ENCODE data around the gene URGCP.
A peak's percentile ranks its signal among the peaks of the same experiment; 100 is the strongest.
"Not testable (repeated sequence)": the region's sequence is repeated elsewhere in the genome, so short reads cannot be mapped to it uniquely, and the experiment has no call there.

The URGCP gene

DNA sequence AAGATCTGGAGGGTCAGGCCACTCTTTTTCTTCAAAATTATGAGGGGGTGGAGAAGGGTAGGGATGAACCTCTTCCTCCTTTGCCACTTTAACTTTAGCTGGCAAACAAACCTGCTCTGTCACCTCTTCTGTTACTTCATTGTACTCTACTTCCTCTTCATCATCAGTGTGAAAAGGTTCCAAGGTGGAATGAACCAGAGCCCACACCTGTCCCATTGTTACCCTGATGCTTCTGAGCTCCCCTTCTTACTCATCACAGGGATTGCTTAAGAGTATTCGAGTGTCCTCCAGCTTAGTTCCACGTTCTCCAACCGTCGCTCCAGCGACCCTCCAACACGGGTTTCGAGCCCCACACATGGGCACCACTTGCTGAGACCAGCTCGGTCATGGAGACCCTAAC lies 42.3 kb downstream of the URGCP start:
- H3K27ac Mint-ChIP-seq, result no peak overlapping the region

DNA sequence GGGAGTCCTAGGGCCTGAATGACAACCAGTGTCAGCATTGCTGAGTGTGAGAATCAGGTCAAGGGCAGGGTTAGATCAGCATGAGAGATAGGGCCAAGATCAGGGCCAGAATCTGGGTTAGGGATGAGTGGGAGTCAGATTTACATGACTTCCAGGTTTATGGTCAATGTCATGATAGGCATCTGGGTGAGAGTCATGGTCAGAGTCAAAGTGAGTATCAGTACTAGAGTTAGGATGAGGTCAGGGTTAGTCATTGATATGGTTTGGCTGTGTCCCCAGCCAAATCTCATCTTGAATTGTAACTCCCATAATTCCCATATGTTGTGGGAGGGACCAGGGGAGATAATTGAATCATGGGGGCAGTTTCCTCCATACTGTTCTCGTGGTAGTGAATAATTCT lies 49.4 kb downstream of the URGCP start:
- H3K9me3 Mint-ChIP-seq, result no peaks in the 10 kb centered on the region
- no peaks in the 10 kb centered on the region for H3K4me1 Mint-ChIP-seq (ENCODE audit: low read depth in 2 of 2)
- no peaks in the 10 kb centered on the region for H3K36me3 Mint-ChIP-seq (ENCODE audit: insufficient read depth)
- H3K27me3 Mint-ChIP-seq, result no peaks in the 10 kb centered on the region
- no peak overlapping the region for H3K4me3 Mint-ChIP-seq
- DNase-seq (no peak), ATAC-seq (replicated peaks) (no peak)
- H3K27ac Mint-ChIP-seq, result no peak overlapping the region

More for the DNA sequence above, 42.3 kb downstream of the URGCP start:
- DNase-seq, result no peak
- Mint-ChIP-seq H3K4me3 (no peak overlapping the region), H3K27me3 (no peaks in the 10 kb centered on the region), H3K4me1 (ENCODE audit: low read depth in 2 of 2) (peaks cover 6 to 7% of the 10 kb centered on the region in 2 donors), H3K36me3 (ENCODE audit: insufficient read depth) (peaks cover 32% of the 10 kb centered on the region), H3K9me3 (no peaks in the 10 kb centered on the region)
- no peak for ATAC-seq (replicated peaks)

DNA sequence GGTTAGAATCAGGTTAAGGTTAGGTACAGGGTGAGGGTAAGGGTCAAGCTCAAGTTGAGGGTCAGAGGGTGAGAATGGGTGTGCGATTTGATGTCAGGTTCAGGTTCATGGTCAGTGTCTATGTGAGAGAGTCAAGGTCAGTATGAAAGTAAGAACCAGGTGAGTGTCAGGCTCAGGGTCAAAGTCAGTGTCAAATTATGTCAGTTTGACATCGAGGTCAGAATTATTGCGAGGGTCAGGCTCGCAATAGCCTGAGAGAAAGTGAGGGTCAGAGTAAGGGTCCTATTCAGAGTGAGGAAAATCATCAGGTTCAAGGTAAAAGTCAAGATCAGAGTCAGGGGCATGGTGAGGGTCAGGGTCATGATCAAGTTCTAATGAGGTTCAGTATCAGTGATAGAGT lies 50.1 kb downstream of the URGCP start:
- no peaks in the 10 kb centered on the region for H3K36me3 Mint-ChIP-seq (ENCODE audit: insufficient read depth)
- H3K4me1 Mint-ChIP-seq (ENCODE audit: low read depth in 2 of 2), result no peaks in the 10 kb centered on the region
- DNase-seq (no peak), ATAC-seq (replicated peaks) (no peak)
- no peak overlapping the region for H3K27ac Mint-ChIP-seq
- no peak overlapping the region for H3K4me3 Mint-ChIP-seq
- H3K9me3 Mint-ChIP-seq, result no peaks in the 10 kb centered on the region
- no peaks in the 10 kb centered on the region for H3K27me3 Mint-ChIP-seq

DNA sequence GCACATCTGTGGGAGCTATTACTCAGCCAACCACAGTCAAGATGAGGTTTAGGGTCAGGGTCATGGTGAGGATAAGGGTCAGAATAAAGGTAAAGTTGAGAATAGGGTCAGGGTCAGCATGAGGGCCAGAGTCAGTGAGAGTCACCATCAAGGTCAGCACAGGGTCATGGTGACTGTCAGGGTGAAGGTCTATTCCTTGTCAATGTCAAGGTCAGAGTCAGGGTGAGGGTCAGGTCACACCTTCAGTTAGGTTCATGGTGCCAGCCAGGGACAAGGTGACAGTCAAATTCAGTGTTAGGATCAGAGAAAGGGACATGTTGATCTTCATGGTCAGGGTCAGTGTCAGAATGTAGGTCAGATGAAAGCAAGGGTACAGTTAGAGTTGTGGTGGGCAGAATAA lies 51.2 kb downstream of the URGCP start:
- no peaks in the 10 kb centered on the region for H3K27me3 Mint-ChIP-seq
- peaks cover 0 to under 1% of the 10 kb centered on the region in 2 donors for H3K4me1 Mint-ChIP-seq (ENCODE audit: low read depth in 2 of 2)
- no peak overlapping the region for H3K27ac Mint-ChIP-seq
- DNase-seq (no peak), ATAC-seq (replicated peaks) (no peak)
- no peaks in the 10 kb centered on the region for H3K36me3 Mint-ChIP-seq (ENCODE audit: insufficient read depth)
- H3K4me3 Mint-ChIP-seq, result no peak overlapping the region
- H3K9me3 Mint-ChIP-seq, result no peaks in the 10 kb centered on the region

DNA sequence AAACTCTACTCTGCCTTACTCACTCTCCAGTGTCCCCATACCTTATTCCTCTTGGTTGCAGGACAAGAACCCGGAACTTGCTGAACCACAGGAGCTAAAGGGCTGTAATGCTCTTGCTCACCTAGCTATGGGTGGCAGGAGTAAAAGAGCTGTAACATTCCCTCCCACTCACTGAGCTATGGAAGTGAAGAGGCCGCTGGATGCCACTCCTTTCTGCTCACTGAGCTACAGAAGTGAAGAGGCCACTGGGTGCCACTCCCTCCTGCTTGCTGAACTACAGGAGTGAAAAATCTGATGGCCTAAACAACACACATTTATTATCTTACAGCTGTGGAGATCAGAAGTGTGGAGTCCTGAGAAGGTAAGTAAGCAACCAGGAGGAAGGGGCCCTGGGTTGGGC lies 54.6 kb downstream of the URGCP start:
- Mint-ChIP-seq H3K36me3 (ENCODE audit: insufficient read depth) (no peaks in the 10 kb centered on the region), H3K27me3 (no peaks in the 10 kb centered on the region), H3K27ac (no peak overlapping the region), H3K9me3 (no peaks in the 10 kb centered on the region), H3K4me1 (ENCODE audit: low read depth in 2 of 2) (peaks cover 0 to 5% of the 10 kb centered on the region in 2 donors), H3K4me3 (no peak overlapping the region)
- ATAC-seq (replicated peaks) (no peak), DNase-seq (no peak)

DNA sequence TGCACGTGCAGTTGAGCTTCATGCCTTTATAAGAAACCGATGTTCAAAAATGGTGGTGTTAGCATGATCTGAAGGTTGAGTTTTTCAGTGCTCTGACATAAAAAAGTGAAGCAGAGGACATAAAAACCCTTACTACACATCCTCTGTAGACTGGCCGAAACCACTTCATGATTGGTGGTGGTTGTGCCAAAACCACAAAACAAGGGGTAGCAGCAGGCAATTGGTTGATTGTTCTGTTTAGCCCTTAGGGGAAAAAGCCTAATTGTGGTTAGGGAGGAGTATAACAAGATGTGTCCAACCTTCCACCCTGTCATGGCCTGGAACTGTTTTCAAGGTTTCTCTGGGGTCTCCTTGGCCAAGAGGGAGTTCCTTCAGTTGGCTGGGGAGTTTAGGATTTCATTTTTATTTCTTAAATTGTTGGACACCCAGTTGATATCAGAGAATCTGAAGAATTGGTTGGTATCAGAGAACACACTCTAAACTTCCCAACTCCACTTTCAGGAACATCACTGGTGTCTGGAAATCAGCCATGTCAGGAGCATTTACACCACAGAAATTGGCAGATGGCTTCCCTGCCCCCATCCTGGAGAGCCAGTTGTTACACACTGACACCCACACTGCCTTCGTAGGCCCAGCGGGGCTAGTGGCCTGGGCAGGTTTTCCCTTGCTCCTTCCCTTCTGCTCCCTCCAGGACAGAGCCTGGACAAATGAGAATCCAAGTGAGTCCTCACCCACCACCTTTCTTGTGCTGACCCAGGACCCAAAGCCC lies 55.9 kb downstream of the URGCP start:
- Mint-ChIP-seq H3K4me1 (ENCODE audit: low read depth in 2 of 2) (peaks cover 0 to 5% of the 10 kb centered on the region in 2 donors), H3K36me3 (ENCODE audit: insufficient read depth) (no peaks in the 10 kb centered on the region), H3K27me3 (peaks cover 0 to 6% of the 10 kb centered on the region in 2 donors), H3K4me3 (no peak overlapping the region), H3K27ac (no peak overlapping the region), H3K9me3 (no peaks in the 10 kb centered on the region)
- DNase-seq, result no peak
- ATAC-seq (replicated peaks), result no peak

DNA sequence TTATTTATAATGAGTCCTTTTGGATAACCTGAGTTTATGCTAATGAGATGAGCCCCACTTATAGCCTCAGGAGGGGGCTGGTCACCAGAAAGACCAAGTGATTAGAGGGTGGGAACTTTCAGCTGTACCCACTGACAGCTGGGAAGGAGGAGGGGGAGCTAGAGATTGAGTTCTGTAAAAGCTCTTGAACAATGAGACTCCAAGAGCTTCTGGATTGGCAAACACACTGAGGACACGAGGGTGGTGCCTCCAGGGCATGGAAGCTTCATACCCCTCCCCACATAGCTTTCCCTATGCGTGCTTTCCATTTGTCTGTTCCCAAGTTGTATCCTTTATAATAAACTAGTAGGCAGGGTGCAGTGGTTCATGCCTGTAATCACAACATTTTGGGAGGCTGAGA lies 57.3 kb downstream of the URGCP start:
- ATAC-seq (replicated peaks) (no peak), DNase-seq (no peak)
- Mint-ChIP-seq H3K4me3 (no peak overlapping the region), H3K4me1 (ENCODE audit: low read depth in 2 of 2) (peaks cover 0 to 5% of the 10 kb centered on the region in 2 donors), H3K9me3 (no peaks in the 10 kb centered on the region), H3K36me3 (ENCODE audit: insufficient read depth) (no peaks in the 10 kb centered on the region), H3K27me3 (peaks cover 0 to 7% of the 10 kb centered on the region in 2 donors), H3K27ac (no peak overlapping the region)

DNA sequence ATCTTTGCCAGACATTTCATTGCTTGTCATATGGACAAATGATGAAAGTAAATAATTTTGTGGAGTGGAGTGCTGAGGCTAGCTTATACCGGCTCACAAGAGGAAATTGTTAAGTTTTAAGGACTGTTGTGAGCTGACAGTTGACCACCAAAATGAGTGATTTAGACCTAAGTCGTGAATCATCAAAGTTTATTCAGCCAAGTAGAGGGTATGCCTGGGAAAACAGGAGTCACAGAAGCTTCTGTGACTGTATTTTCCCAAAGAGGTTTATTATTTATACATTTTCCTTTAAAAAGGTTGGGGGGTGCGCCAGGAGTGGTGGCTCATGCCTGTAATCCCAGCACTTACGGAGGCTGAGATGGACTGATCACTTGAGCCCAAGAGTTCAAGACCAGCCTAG lies 58.9 kb downstream of the URGCP start:
- H3K9me3 Mint-ChIP-seq, result no peaks in the 10 kb centered on the region
- peaks cover 0 to 7% of the 10 kb centered on the region in 2 donors for H3K27me3 Mint-ChIP-seq
- peaks cover 0 to 5% of the 10 kb centered on the region in 2 donors for H3K4me1 Mint-ChIP-seq (ENCODE audit: low read depth in 2 of 2)
- no peak overlapping the region for H3K27ac Mint-ChIP-seq
- H3K4me3 Mint-ChIP-seq, result no peak overlapping the region
- DNase-seq, result no peak
- ATAC-seq (replicated peaks), result no peak
- no peaks in the 10 kb centered on the region for H3K36me3 Mint-ChIP-seq (ENCODE audit: insufficient read depth)

DNA sequence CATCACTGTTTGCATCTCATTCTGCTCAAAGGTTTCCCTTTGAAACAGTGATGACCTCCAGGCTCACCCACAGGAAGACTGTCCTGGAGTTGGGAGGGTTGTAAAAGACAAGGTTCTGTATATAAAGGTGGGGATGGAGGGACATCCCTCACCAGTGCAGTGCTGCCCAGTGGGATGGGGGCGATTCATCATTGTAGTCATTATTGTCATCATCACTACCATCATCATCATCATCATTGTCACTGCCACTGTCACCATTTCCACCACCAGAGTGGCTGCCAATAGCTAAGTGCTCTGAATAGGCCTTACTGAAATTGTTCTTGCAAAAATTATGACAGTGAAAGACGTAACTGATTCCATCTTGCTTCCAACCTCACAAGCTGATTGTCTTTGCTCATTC lies 61.7 kb downstream of the URGCP start:
- no peaks in the 10 kb centered on the region for H3K9me3 Mint-ChIP-seq
- no peaks in the 10 kb centered on the region for H3K36me3 Mint-ChIP-seq (ENCODE audit: insufficient read depth)
- no peak for DNase-seq
- H3K4me1 Mint-ChIP-seq (ENCODE audit: low read depth in 2 of 2), result no peaks in the 10 kb centered on the region
- no peak overlapping the region for H3K4me3 Mint-ChIP-seq
- H3K27ac Mint-ChIP-seq, result no peak overlapping the region
- no peak for ATAC-seq (replicated peaks)
- peaks cover 0 to 7% of the 10 kb centered on the region in 2 donors for H3K27me3 Mint-ChIP-seq

DNA sequence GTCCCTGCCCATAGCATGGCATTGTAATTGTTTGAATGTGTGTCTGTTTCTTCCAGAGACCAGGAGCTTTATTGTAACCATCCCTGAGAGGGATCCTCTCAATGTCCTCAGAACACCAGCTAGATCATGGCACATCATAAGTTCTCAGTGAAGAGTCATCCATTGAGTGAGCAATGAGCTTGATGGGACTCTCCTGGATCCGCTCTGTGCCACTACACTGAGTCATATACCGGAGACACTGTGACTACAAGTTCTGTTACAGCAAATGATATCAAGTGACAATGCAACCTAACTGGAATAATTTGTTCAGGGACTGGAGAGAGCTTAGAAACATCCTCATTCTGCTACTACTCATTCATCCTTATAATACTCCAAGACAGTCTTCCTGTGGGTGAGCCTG lies 62.1 kb downstream of the URGCP start:
- no peak overlapping the region for H3K27ac Mint-ChIP-seq
- DNase-seq (no peak), ATAC-seq (replicated peaks) (no peak)
- H3K36me3 Mint-ChIP-seq (ENCODE audit: insufficient read depth), result no peaks in the 10 kb centered on the region
- peaks cover 0 to 7% of the 10 kb centered on the region in 2 donors for H3K27me3 Mint-ChIP-seq
- no peaks in the 10 kb centered on the region for H3K9me3 Mint-ChIP-seq
- H3K4me1 Mint-ChIP-seq (ENCODE audit: low read depth in 2 of 2), result no peaks in the 10 kb centered on the region
- no peak overlapping the region for H3K4me3 Mint-ChIP-seq

DNA sequence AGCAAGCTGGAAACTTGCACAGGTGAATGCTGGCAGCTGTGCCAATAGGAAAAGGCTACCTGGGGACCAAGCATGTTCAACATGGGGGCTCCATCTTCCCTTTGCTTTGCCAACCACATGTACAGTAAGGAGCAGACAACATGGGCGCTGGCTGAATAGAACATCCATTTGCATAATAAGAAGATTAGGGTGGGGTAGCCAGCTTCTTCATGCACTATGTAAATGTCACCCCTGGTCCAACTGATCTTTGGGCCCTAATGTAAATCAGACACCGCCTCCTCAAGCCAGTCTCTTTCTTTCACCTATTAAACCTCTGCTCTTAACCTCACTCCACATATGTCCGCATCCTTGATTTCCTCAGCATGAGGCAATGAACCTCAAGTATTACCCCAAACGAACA lies 63.1 kb downstream of the URGCP start:
- Mint-ChIP-seq H3K4me1 (ENCODE audit: low read depth in 2 of 2) (no peaks in the 10 kb centered on the region), H3K9me3 (no peaks in the 10 kb centered on the region), H3K4me3 (no peak overlapping the region), H3K36me3 (ENCODE audit: insufficient read depth) (no peaks in the 10 kb centered on the region), H3K27ac (no peak overlapping the region), H3K27me3 (peaks cover 0 to 7% of the 10 kb centered on the region in 2 donors)
- DNase-seq (no peak), ATAC-seq (replicated peaks) (no peak)

DNA sequence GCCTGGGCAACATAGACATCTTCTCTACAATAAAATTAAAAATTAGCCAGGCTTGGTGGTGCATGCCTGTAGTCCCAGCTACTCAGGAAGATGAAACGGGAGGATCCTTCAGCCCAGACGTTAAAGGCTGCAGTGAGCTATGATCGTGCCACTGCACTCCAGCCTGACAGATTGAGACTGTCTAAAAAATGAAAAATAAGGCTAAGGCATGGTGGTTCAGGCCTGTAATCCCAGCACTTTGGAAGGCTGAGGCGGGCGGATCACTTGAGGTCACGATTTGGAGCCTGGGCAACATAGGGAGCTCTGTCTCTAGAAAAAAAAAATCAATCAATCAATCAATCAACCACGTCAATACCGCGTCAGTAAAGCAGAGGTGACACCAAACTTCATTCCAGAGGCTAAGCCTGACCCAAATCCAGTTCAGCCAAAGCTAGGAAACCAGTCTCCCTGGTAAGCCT lies 68.2 kb downstream of the URGCP start:
- no peak for DNase-seq
- Mint-ChIP-seq H3K27ac (peak overlapping the region; percentile 42 to 66), H3K9me3 (no peaks in the 10 kb centered on the region), H3K36me3 (ENCODE audit: insufficient read depth) (no peaks in the 10 kb centered on the region), H3K27me3 (no peaks in the 10 kb centered on the region), H3K4me3 (peak overlapping the region in 1 of 2 donors; percentile 55), H3K4me1 (ENCODE audit: low read depth in 2 of 2) (peaks cover 2 to 10% of the 10 kb centered on the region in 2 donors)
- no peak for ATAC-seq (replicated peaks)

DNA sequence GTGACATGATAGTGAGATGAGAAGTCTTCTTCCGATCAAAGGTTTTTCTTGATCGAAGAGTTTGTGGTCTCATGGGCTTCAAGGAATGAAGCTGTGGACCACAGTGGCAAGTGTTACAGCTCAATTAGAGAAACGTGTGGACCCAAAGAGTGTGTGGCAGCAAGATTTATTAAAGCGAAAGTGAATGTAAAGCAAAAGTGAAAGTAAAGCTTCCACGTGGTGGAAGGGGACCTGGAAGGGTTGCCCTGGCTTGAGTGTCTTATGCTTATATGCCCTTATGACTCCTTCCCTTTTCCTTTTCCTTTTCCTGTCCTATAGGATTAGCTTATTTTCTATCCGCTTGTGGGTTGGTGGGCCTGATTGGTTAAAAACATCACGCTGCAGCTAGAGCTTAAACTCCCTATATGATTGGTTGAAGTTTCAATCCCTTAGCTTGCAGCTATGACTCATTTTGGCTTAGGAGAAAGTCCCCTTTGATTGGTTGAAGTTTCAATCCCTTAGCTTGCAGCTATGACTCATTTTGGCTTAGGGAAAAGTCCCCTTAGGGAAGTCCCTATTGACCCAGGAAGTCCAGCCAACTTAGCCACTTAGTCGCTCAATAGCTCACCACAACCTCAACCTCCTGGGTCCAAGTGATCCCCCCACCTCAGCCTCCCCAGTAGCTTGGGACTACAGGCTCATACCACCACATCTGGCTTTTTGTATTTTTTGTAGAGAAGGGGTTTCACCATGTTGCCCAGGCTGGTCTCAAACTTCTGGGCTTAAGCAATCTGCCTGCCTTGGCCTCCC lies 71.7 kb downstream of the URGCP start:
- no peaks in the 10 kb centered on the region for H3K36me3 Mint-ChIP-seq (ENCODE audit: insufficient read depth)

DNA sequence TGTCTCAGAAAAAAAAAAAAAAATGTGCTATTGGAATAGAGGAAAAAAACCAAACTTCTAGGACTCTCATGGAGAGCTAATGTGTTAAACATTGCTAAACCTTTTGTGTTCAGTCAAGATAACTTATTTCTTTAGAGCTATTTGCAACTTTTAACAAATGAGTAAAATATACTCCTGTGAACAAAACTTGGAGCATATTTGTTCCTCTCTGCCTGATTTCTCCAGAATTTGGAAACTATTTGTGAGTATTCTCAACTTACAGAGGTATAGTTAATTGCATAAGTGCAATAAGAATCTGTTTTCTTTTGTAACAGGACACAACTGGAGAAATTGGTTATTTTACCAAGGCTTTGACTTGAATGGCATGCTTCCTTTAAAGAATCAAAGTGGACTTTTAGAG lies 75.5 kb downstream of the URGCP start:
- not testable (repeated sequence) for H3K27ac Mint-ChIP-seq; ATAC-seq (replicated peaks)

More for the DNA sequence above, 71.7 kb downstream of the URGCP start:
- Mint-ChIP-seq H3K4me3 (peak overlapping the region; percentile 84 to 85), H3K27ac (peak overlapping the region; percentile 91 to 95), H3K9me3 (no peaks in the 10 kb centered on the region), H3K4me1 (ENCODE audit: low read depth in 2 of 2) (peaks cover 2 to 10% of the 10 kb centered on the region in 2 donors), H3K27me3 (peaks cover under 1 to 2% of the 10 kb centered on the region in 2 donors)
- DNase-seq (peak; percentile 29 to 41 (median 33)), ATAC-seq (replicated peaks) (peak; percentile 57)

More for the DNA sequence above, 75.5 kb downstream of the URGCP start:
- DNase-seq; H3K4me1 Mint-ChIP-seq (ENCODE audit: low read depth in 2 of 2); H3K9me3 Mint-ChIP-seq; H3K36me3 Mint-ChIP-seq (ENCODE audit: insufficient read depth); H3K4me3 Mint-ChIP-seq: not testable (repeated sequence)
- peaks cover 22 to 33% of the 10 kb centered on the region in 2 donors for H3K27me3 Mint-ChIP-seq

Data from effector memory CD8-positive, alpha-beta T cell (primary cell).